ENCODE data around the gene TOM1L2. TPM values are rescaled to one million over a fixed set of nuclear protein-coding genes. Genes with fewer than 3 reads are reported as not detected.

The TOM1L2 gene
- total RNA-seq, 6 experiments from 2014 or later = 92.1 to 144 (median 101) TPM

DNA sequence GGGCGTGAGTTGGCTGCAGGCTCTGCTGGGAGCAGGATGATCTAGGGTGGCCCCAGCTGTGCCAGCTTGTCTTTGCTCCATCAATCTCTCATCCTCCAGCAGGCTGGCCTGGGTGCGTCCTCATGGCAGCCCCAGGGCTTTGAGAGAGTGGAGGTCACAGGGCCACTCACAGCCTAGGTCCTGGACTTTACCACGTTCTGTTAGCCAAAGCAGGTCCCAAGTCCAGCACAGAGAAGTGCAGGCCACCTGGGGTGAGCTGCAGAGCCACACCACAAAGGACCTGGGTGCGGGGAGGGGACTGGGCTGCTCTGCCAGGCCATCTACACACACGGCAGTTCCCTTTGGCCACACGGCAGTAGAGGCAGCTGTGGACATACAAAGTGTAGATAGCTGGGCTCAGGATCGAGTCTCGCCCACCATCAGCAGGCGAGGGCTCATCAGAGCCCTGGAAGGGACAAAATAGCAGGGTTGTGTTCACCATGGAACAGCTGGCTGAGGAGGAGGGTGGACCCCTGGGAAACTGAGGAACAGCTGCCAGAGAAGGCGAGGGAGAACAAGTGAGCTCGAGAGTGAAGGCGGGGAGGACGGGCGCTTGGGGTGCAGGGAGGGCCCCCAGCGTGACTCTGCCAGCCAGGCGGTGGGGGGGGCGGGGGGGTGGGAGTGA, 165.5 kb downstream of the TOM1L2 start:
- Mint-ChIP-seq H3K27ac (no peak overlapping the region), H3K36me3 (ENCODE audit: low read depth) (peaks cover 19% of the 10 kb centered on the region), H3K27me3 (ENCODE audit: insufficient read depth) (peaks cover 14% of the 10 kb centered on the region)

DNA sequence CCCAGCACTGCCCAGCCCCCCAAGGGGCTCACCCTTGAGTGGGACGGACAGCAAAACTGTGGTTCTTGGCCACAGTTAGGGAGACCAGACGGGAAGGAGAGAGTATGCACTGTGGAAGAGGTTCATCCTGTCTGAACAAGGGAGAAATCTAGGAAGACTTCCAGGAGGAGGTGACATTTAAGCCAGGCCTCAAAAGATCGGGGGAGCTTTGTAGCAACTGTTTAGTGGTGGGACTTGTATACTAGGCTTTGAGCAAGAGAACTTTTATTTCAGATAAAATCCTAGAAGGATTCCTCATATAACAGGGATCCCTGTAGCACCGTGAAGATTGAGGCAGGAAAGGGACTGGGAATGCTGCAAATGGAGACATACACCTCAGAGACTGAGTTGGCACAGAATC, 166.2 kb downstream of the TOM1L2 start:
- Mint-ChIP-seq H3K27me3 (ENCODE audit: insufficient read depth) (peaks cover 14% of the 10 kb centered on the region), H3K36me3 (ENCODE audit: low read depth) (peaks cover 19% of the 10 kb centered on the region), H3K4me1 (ENCODE audit: low read depth) (peaks cover 6% of the 10 kb centered on the region; the same call in 1 of the 2 replicates), H3K9me3 (no peaks in the 10 kb centered on the region), H3K27ac (peak overlapping the region; percentile 64), H3K4me3 (peak overlapping the region; percentile 20; the same call in 1 of the 2 replicates)
- no peak for DNase-seq
- TF ChIP-seq, protein P1, sequence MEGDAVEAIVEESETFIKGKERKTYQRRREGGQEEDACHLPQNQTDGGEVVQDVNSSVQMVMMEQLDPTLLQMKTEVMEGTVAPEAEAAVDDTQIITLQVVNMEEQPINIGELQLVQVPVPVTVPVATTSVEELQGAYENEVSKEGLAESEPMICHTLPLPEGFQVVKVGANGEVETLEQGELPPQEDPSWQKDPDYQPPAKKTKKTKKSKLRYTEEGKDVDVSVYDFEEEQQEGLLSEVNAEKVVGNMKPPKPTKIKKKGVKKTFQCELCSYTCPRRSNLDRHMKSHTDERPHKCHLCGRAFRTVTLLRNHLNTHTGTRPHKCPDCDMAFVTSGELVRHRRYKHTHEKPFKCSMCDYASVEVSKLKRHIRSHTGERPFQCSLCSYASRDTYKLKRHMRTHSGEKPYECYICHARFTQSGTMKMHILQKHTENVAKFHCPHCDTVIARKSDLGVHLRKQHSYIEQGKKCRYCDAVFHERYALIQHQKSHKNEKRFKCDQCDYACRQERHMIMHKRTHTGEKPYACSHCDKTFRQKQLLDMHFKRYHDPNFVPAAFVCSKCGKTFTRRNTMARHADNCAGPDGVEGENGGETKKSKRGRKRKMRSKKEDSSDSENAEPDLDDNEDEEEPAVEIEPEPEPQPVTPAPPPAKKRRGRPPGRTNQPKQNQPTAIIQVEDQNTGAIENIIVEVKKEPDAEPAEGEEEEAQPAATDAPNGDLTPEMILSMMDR (IDR thresholded peaks at IDR 0.05) = no peak

More for the DNA sequence above, 165.5 kb downstream of the TOM1L2 start:
- H3K4me1 Mint-ChIP-seq (ENCODE audit: low read depth) = peaks cover 6% of the 10 kb centered on the region; the same call in 1 of the 2 replicates
- H3K9me3 Mint-ChIP-seq = no peaks in the 10 kb centered on the region
- H3K4me3 Mint-ChIP-seq = no peak overlapping the region
- TF ChIP-seq, protein P1 (IDR thresholded peaks at IDR 0.05) = no peak
- DNase-seq = no peak

DNA sequence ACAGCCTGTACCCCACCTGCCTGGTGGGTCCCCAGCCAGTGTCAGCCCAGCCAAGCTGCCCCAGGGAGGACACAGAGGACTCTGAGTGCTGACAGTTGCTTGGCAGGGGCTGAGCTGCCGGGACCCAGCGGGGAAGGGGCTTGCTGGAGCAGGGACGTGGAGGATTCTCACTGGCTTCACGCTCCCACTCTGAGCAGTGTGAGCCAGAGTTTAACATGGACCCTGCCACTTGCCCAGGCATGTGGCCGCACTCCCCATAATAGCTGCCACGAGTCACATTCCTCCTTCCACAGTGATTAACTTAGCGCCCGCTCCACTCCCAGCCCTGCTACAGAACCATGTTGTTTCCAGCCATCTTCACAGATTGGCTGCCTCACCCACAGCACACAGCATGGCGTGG, 166.6 kb downstream of the TOM1L2 start:
- TF ChIP-seq, protein P1 (IDR thresholded peaks at IDR 0.05) = no peak
- peaks cover 6% of the 10 kb centered on the region; the same call in 1 of the 2 replicates for H3K4me1 Mint-ChIP-seq (ENCODE audit: low read depth)
- no peak for DNase-seq
- H3K36me3 Mint-ChIP-seq (ENCODE audit: low read depth) = peaks cover 19% of the 10 kb centered on the region
- peak overlapping the region; percentile 64 for H3K27ac Mint-ChIP-seq
- H3K9me3 Mint-ChIP-seq = no peaks in the 10 kb centered on the region
- H3K27me3 Mint-ChIP-seq (ENCODE audit: insufficient read depth) = peaks cover 14% of the 10 kb centered on the region
- no peak overlapping the region; the same call in 1 of the 2 replicates for H3K4me3 Mint-ChIP-seq

DNA sequence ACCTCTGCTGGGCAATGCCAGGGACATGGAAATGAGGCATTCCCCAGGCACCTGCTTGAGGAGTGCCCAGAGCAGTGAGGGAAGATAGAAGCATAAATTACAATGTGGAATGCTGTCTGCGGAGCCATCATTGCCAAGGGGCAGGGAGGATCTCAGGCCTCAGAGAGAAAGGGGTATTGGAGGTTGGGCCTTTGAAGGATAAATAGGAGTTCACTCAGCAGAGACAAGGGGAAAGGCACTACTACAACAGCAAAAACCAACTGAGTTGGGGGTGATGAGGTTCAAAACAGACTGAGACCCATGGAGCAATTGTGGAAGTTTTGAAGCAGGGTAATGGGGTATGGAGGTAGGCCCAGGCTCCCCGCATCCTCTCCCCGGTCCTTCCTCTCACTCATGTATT, 168.2 kb downstream of the TOM1L2 start:
- no peak overlapping the region; the same call in 1 of the 2 replicates for H3K27ac Mint-ChIP-seq
- TF ChIP-seq, protein P1 (IDR thresholded peaks at IDR 0.05) = no peak
- H3K4me1 Mint-ChIP-seq (ENCODE audit: low read depth) = peaks cover 6% of the 10 kb centered on the region; the same call in 1 of the 2 replicates
- H3K9me3 Mint-ChIP-seq = no peaks in the 10 kb centered on the region
- no peak overlapping the region for H3K4me3 Mint-ChIP-seq
- DNase-seq = no peak
- H3K36me3 Mint-ChIP-seq (ENCODE audit: low read depth) = peaks cover 19% of the 10 kb centered on the region
- peaks cover 14% of the 10 kb centered on the region for H3K27me3 Mint-ChIP-seq (ENCODE audit: insufficient read depth)

DNA sequence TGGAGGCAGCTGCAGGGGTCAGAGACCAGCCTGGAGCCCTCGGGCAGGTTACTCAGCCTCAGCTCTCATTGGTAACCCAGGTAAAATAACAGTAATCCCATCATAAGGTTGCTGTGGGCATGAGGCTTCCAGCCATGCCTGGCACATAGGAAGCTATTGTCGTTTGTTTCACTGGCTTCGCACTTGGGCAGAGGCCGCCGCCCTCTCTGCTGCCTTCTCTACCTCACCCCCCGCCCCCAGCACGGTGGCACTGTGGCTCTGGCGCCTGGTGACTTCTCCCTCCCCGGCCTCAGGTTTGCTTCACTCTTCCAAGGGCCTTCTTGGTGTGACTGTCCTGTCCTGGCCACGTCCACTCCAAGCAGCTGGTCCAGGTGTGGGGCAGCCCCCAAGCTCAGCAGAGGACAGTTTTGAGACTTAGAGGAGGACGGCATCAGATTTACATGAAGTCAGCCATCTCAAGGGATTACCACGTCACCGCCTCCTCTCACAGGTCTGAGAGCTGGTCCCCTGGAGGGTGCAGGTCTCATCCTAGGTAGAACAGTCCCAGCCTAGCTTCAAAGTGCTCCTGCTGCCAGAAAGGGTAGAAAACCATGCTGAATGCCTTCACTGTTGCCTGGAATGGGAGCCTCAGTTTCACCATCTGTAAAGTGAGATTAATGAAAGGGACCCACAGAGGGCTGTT, 170.3 kb downstream of the TOM1L2 start:
- Mint-ChIP-seq H3K4me1 (ENCODE audit: low read depth) (peaks cover 6% of the 10 kb centered on the region; the same call in 1 of the 2 replicates), H3K27ac (no peak overlapping the region), H3K27me3 (ENCODE audit: insufficient read depth) (peaks cover 17% of the 10 kb centered on the region), H3K9me3 (no peaks in the 10 kb centered on the region), H3K36me3 (ENCODE audit: low read depth) (peaks cover 19% of the 10 kb centered on the region), H3K4me3 (no peak overlapping the region)
- TF ChIP-seq, protein P1 (IDR thresholded peaks at IDR 0.05) = no peak
- no peak for DNase-seq
